ENCODE measurements around the gene PM20D1.
A peak's percentile ranks its signal among the peaks of the same experiment; 100 is the strongest.

The PM20D1 gene

DNA sequence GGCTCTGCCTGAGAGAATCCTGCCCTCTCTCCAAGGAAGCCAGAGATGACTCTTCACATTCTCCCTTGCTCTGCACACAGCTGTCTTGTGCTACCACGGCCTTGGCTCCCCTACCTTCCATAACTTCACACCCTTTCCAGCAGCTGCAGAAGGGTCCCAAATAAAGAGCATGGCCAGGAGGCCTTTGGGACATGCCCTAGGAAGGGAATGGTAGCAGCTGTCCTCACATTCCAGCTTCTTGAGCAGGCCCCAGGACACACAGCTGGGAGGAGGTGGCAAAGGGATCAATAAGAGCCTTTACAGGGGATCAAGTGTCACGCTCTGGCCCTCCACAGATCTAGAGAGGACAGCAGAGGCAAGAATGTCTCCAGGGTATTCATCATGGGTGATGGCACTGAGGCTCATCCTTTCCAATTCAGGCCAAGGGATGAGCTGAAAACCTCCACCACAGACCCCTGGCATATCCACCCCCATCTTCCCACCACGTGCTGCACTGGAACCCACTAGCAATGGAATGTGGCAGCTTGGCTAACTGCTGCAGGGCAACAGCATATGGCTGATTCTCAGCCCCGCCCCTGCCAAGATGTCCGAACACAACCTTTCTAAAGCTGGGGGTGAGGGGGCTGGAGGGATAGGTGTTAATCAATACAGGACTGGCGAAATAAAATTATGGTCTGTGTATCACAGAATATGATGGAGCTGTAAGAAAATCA lies 56.8 kb downstream of the PM20D1 start:
- H3K4me3 ChIP-seq (ENCODE audit: low read depth, low read length): no peak overlapping the region
- no peak for TF ChIP-seq CTCF (IDR thresholded peaks at IDR 0.05; ENCODE audit: low read depth, low read length, missing control alignments)
- no peak for DNase-seq (ENCODE audit: low read depth)

- no peak for TF ChIP-seq CTCF (IDR thresholded peaks at IDR 0.05; ENCODE audit: low read depth, low read length, missing control alignments)
Observed at GRCh38 chr1:205792481-205792881, 57.5 kb downstream of the PM20D1 start.

DNA sequence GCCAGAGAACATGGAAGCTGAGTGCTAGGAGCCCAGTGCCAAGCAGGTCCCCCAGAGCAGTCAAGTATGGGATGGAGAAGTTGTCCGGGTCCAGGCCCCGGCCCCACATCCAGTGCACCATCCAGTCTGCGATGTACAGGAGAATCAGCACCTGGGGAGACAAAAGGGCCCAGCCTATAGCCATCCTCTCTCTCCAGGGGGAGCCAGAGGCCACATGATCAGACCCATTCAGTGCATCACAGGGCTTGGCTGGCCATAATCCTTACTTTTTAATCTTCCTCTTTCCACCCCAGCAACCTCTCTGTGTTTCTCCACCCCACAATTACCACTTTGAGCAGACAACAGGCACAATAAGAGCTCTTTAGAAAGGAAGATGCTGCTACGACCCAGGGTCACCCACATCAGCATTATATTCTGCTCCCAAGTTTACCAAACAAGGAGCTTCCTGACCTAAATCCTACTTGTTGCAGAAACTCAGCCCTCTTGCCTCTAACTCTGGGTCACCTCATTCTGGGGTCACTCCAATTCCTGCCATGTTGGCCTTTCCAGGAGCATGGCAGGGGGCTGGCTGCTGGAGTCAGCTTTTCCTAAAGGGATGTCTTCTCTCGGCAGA lies 58.3 kb downstream of the PM20D1 start:
- DNase-seq (ENCODE audit: low read depth): peak; percentile 8
- H3K4me3 ChIP-seq (ENCODE audit: low read depth, low read length): no peak overlapping the region
- TF ChIP-seq CTCF (IDR thresholded peaks at IDR 0.05; ENCODE audit: low read depth, low read length, missing control alignments): peak; percentile 94

More at GRCh38 chr1:205792481-205792881, 57.5 kb downstream of the PM20D1 start:
- DNase-seq (ENCODE audit: low read depth): no peak
- H3K4me3 ChIP-seq (ENCODE audit: low read depth, low read length): no peak overlapping the region

GRCh38 chr1:205787287-205787916 lies 62.5 kb downstream of the PM20D1 start:
- no peak for TF ChIP-seq CTCF (IDR thresholded peaks at IDR 0.05; ENCODE audit: low read depth, low read length, missing control alignments)
- no peak overlapping the region for H3K4me3 ChIP-seq (ENCODE audit: low read depth, low read length)
- DNase-seq (ENCODE audit: low read depth): no peak

DNA sequence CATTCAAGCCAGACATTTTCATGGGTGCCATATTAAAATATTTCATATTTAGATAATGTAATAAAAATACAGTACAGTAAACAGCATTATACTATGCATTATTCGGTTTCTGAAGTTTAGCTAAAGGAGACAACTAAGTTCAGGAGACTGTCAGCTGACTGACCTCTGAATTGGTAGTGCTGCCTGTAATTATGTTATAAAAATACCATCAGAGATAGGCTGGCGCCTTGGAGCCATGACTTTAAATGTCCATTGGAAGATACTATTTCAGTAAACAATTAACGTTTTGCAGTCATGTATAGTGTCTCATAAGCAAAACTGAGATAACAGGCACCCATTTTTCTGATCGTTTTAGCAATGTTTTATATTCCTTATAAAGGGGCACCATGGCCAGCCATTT lies 63.3 kb downstream of the PM20D1 start:
- no peak for TF ChIP-seq CTCF (IDR thresholded peaks at IDR 0.05; ENCODE audit: low read depth, low read length, missing control alignments)
- no peak overlapping the region for H3K4me3 ChIP-seq (ENCODE audit: low read depth, low read length)
- no peak for DNase-seq (ENCODE audit: low read depth)

- no peak for TF ChIP-seq CTCF (IDR thresholded peaks at IDR 0.05; ENCODE audit: low read depth, low read length, missing control alignments)
- no peak overlapping the region for H3K4me3 ChIP-seq (ENCODE audit: low read depth, low read length)
Observed at GRCh38 chr1:205785446-205785845, 64.5 kb downstream of the PM20D1 start.

More at GRCh38 chr1:205785446-205785845, 64.5 kb downstream of the PM20D1 start:
- DNase-seq (ENCODE audit: low read depth): no peak

Data from GM12864 (cell line).